Left ventricle myocardium inferior (tissue), 1 donor: ENCODE data around the gene INO80B. TPM values are rescaled to one million over a fixed set of nuclear protein-coding genes. Genes with fewer than 3 reads are reported as not detected.

Experiments
- DNase-seq: peaks from one replicate; pipeline ENCODE4 v3.0.0-alpha.2; 2020
- H3K27ac ChIP-seq: fragments of 200-600 bp; replicated peaks from 2 replicates; pipeline ENCODE4 v1.8.0; 2021
- H3K27me3 ChIP-seq: fragments of 200-600 bp; 2 replicates; pipeline ENCODE4 v1.8.0; 2021; ENCODE audit warnings: low read depth
- H3K36me3 ChIP-seq: fragments of 200-600 bp; 2 replicates; pipeline ENCODE4 v1.8.0; 2021
- H3K4me1 ChIP-seq: fragments of 200-600 bp; 2 replicates; pipeline ENCODE4 v1.8.0; 2021
- H3K4me3 ChIP-seq: fragments of 200-600 bp; 2 replicates; pipeline ENCODE4 v1.8.0; 2021; ENCODE audit warnings: mild to moderate bottlenecking, moderate library complexity
- H3K9me3 ChIP-seq: fragments of 200-600 bp; replicated peaks from 2 replicates; pipeline ENCODE4 v1.8.0; 2021
- CTCF ChIP-seq: fragments of 200-600 bp; IDR thresholded peaks from 2 replicates; pipeline ENCODE4 v1.8.0; 2021; ENCODE audit warnings: antibody characterized with exemption, mild to moderate bottlenecking, borderline replicate concordance
- intact Hi-C: fragments of 100-400 bp; cut with micrococcal nuclease; formaldehyde crosslinking; loops from one replicate; pipeline ENCODE4 v1.11.0; 2022
- total RNA-seq: library from RNA; stranded (reverse); fragmentation: NEBNext Ultra II Directional; extraction: Animal tissue kit (Norgen Biotek cat#: 25700); gene quantifications from one replicate; pipeline ENCODE4 v1.2.1, GENCODE V29; 2021
- donor health status: DM: no; HTN: yes; CAD: no; lungs with severe emphysema.

The INO80B gene
- total RNA-seq, 1 donor from 2014 or later: 19.3 TPM

GRCh38 chr2:74495440-74495839 lies 40.6 kb downstream of the INO80B start:
- Histone ChIP-seq H3K4me1 (peaks cover 29% of the 10 kb centered on the region), H3K27me3 (peaks cover 39% of the 10 kb centered on the region), H3K36me3 (peaks cover 36% of the 10 kb centered on the region), H3K4me3 (no peak overlapping the region), H3K27ac (no peak overlapping the region), H3K9me3 (no peaks in the 10 kb centered on the region)
- no peak for DNase-seq
- intact Hi-C loops: no loop called here
- TF ChIP-seq CTCF: no peak

GRCh38 chr2:74496997-74497776 lies 42.3 kb downstream of the INO80B start:
- H3K27me3 ChIP-seq: peaks cover 56% of the 10 kb centered on the region
- no peak for TF ChIP-seq CTCF
- intact Hi-C loops: no loop called here
- no peaks in the 10 kb centered on the region for H3K9me3 ChIP-seq
- H3K27ac ChIP-seq: no peak overlapping the region
- H3K4me3 ChIP-seq: peak overlapping the region; percentile 50
- DNase-seq: no peak
- H3K36me3 ChIP-seq: peaks cover 18% of the 10 kb centered on the region
- peaks cover 32% of the 10 kb centered on the region for H3K4me1 ChIP-seq

GRCh38 chr2:74497777-74498499 lies 43.1 kb downstream of the INO80B start:
- Histone ChIP-seq H3K9me3 (no peaks in the 10 kb centered on the region), H3K27ac (no peak overlapping the region), H3K27me3 (peaks cover 64% of the 10 kb centered on the region), H3K4me1 (peaks cover 39% of the 10 kb centered on the region), H3K36me3 (peaks cover 11% of the 10 kb centered on the region), H3K4me3 (peak overlapping the region; percentile 50)
- DNase-seq: no peak
- intact Hi-C loops: no loop called here
- TF ChIP-seq CTCF: no peak

- no peak for TF ChIP-seq CTCF
Measured at GRCh38 chr2:74498500-74499266, 43.8 kb downstream of the INO80B start.

GRCh38 chr2:74499267-74499939 lies 44.5 kb downstream of the INO80B start, which contains the start of gene LBX2:
Gene LBX2 (minus strand): TSS chr2:74499603. CDS start chr2:74499537, 66 bp downstream.
- intact Hi-C loops: no loop called here
- H3K4me1 ChIP-seq: peaks cover 54% of the 10 kb centered on the region
- H3K36me3 ChIP-seq: peaks cover 2% of the 10 kb centered on the region
- H3K27me3 ChIP-seq: peaks cover 78% of the 10 kb centered on the region
- no peaks in the 10 kb centered on the region for H3K9me3 ChIP-seq
- peak within 1 kb of the TSS; percentile 50 for H3K4me3 ChIP-seq
- H3K27ac ChIP-seq: no peak within 1 kb of the TSS
- DNase-seq: no peak
- no peak for TF ChIP-seq CTCF

More at GRCh38 chr2:74498500-74499266, 43.8 kb downstream of the INO80B start:
- H3K4me3 ChIP-seq: peak overlapping the region; percentile 50
- no peaks in the 10 kb centered on the region for H3K9me3 ChIP-seq
- DNase-seq: no peak
- H3K27ac ChIP-seq: no peak overlapping the region
- intact Hi-C loops: no loop called here
- H3K27me3 ChIP-seq: peaks cover 71% of the 10 kb centered on the region
- peaks cover 4% of the 10 kb centered on the region for H3K36me3 ChIP-seq
- H3K4me1 ChIP-seq: peaks cover 47% of the 10 kb centered on the region
